ENCODE data around the gene ZNF474.

Gene ZNF474

DNA sequence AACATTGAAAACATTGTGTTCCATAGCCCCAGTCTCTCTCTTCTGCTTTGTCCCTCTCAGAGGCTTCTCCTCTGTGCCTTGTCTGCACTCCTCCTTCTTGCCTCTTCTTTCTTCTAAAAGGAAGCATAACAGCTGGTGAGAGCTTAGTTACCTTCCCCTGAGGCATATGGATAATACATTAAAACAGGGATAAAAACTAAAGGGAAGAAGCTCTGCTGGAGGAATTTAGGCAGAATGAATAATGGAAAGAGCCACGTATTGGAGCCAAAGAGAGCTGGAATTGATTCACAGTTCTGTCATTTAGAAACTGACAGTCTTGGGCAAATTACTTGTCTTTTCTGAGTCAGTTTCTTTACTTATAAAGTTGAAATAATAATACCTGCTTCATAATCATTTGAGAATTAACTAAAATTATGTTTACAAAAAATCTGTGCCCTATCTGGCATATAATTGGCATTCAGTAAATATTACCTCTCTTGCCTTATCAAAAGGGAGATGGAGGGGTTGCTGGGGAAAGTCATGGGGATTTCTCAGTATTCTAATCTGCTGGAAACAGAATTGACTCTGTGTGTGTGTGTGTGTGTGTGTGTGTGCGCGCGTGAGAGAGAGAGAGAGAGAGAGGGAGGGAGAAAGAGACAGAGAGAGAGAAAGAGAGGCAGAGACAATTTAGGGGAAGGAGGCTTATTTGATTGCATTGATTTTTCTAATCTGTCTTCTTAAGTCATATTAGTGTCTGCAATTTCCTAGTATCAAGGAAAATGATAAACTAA is 20.2 kb downstream of the ZNF474 start:
- no peak overlapping the region for H2BK120ac ChIP-seq (ENCODE audit: low read depth, low read length)
- peaks cover 12% of the 10 kb centered on the region for H3K4me1 ChIP-seq (ENCODE audit: control insufficient read depth, low read depth, low read length)
- H3K4me2 ChIP-seq (ENCODE audit: low read length), result no peak overlapping the region
- no peak overlapping the region for H3K23ac ChIP-seq (ENCODE audit: low read length)
- no peaks in the 10 kb centered on the region for H3K79me2 ChIP-seq (ENCODE audit: control insufficient read depth, insufficient read depth, low read length)
- no peak overlapping the region for H2BK15ac ChIP-seq (replicated peaks; ENCODE audit: low read depth)
- no peak overlapping the region for H2BK5ac ChIP-seq (ENCODE audit: low read length)
- no peak overlapping the region for H3K9ac ChIP-seq (ENCODE audit: low read length)
- no peaks in the 10 kb centered on the region for H3K79me1 ChIP-seq (ENCODE audit: low read length)
- no peak overlapping the region for H3K27ac ChIP-seq (ENCODE audit: low read depth, low read length)
- DNase-seq, result no peak
- H3K56ac ChIP-seq (ENCODE audit: low read length), result no peak overlapping the region
- no peak overlapping the region for H3K18ac ChIP-seq (ENCODE audit: low read length)
- no peak overlapping the region for H2AK5ac ChIP-seq (ENCODE audit: low read length)
- H3K4ac ChIP-seq (ENCODE audit: low read depth, low read length), result no peak overlapping the region
- H3K36me3 ChIP-seq (ENCODE audit: control insufficient read depth, insufficient read depth, low read length), result no peaks in the 10 kb centered on the region
- no peak overlapping the region for H3K4me3 ChIP-seq (ENCODE audit: low read length)
- no peaks in the 10 kb centered on the region for H3K27me3 ChIP-seq (ENCODE audit: insufficient read depth, low read length, poor library complexity)
- H4K5ac ChIP-seq (ENCODE audit: low read length), result no peak overlapping the region
- WGBS (ENCODE audit: extremely low coverage, insufficient coverage, low lambda C conversion rate), result no CpG with 5 or more reads among the region's 4 CpGs
- no peak overlapping the region for H4K8ac ChIP-seq (ENCODE audit: low read depth, low read length)

DNA sequence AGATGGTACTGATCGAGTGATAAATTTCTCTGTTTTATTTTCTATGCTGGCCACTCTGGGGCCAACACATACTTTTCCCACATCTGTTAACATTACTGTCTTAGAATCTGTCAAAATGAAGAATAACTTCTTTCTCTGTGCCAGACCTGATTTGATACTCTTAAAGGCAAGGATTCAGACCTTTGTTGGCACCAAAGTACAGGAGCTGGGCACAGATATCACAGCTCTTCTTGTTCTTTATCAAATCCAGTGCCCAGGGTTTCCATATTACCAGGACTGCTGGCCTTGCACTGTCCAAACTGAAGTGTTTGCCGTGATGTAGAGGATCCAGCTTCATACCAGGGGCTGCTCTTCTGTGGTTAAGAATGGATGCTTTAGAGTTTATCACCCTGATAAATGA is 20.9 kb downstream of the ZNF474 start:
- H3K36me3 ChIP-seq (ENCODE audit: control insufficient read depth, insufficient read depth, low read length), result no peaks in the 10 kb centered on the region
- no peaks in the 10 kb centered on the region for H3K27me3 ChIP-seq (ENCODE audit: insufficient read depth, low read length, poor library complexity)
- no peak overlapping the region for H3K4me3 ChIP-seq (ENCODE audit: low read length)

DNA sequence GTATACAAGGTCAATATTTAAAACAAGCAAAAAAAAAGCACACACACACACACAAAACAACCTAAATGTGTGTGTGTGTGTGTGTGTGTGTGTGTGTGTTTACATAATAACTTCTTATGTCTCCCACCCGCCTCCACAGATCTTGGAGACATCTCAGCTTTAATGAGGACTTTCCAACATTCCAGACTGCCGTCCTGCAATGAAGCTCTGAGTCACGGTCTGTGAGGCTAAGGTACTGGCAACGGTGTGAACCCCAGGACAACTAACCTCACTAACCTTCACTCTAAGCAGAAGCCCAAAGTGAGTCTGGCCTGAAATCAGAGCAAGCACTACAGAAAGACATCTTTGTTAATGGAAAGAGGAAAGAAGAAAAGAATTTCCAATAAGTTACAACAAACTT is 22.3 kb downstream of the ZNF474 start:
- Histone ChIP-seq H3K56ac (ENCODE audit: low read length) (no peak overlapping the region), H3K79me1 (ENCODE audit: low read length) (no peaks in the 10 kb centered on the region), H3K23ac (ENCODE audit: low read length) (no peak overlapping the region), H4K8ac (ENCODE audit: low read depth, low read length) (no peak overlapping the region), H4K5ac (ENCODE audit: low read length) (no peak overlapping the region), H2BK120ac (ENCODE audit: low read depth, low read length) (no peak overlapping the region), H2BK5ac (ENCODE audit: low read length) (no peak overlapping the region), H3K27me3 (ENCODE audit: insufficient read depth, low read length, poor library complexity) (no peaks in the 10 kb centered on the region), H3K27ac (ENCODE audit: low read depth, low read length) (peak overlapping the region; percentile 5), H3K18ac (ENCODE audit: low read length) (peak overlapping the region; percentile 47), H3K36me3 (ENCODE audit: control insufficient read depth, insufficient read depth, low read length) (no peaks in the 10 kb centered on the region), H2BK15ac (replicated peaks; ENCODE audit: low read depth) (no peak overlapping the region), H3K79me2 (ENCODE audit: control insufficient read depth, insufficient read depth, low read length) (no peaks in the 10 kb centered on the region), H3K9ac (ENCODE audit: low read length) (no peak overlapping the region), H3K4me3 (ENCODE audit: low read length) (no peak overlapping the region), H2AK5ac (ENCODE audit: low read length) (no peak overlapping the region), H3K4me2 (ENCODE audit: low read length) (no peak overlapping the region), H3K4ac (ENCODE audit: low read depth, low read length) (no peak overlapping the region), H3K4me1 (ENCODE audit: control insufficient read depth, low read depth, low read length) (peaks cover 12% of the 10 kb centered on the region)
- no CpG with 5 or more reads among the region's 4 CpGs for WGBS (ENCODE audit: extremely low coverage, insufficient coverage, low lambda C conversion rate)
- DNase-seq, result peak; percentile 74

More for the DNA sequence above, 20.9 kb downstream of the ZNF474 start:
- Histone ChIP-seq H3K4me2 (ENCODE audit: low read length) (no peak overlapping the region), H3K23ac (ENCODE audit: low read length) (no peak overlapping the region), H3K18ac (ENCODE audit: low read length) (no peak overlapping the region), H4K8ac (ENCODE audit: low read depth, low read length) (no peak overlapping the region), H3K9ac (ENCODE audit: low read length) (no peak overlapping the region), H3K79me2 (ENCODE audit: control insufficient read depth, insufficient read depth, low read length) (no peaks in the 10 kb centered on the region), H3K56ac (ENCODE audit: low read length) (no peak overlapping the region), H2AK5ac (ENCODE audit: low read length) (no peak overlapping the region), H3K79me1 (ENCODE audit: low read length) (no peaks in the 10 kb centered on the region), H3K4ac (ENCODE audit: low read depth, low read length) (no peak overlapping the region), H2BK5ac (ENCODE audit: low read length) (no peak overlapping the region), H2BK120ac (ENCODE audit: low read depth, low read length) (no peak overlapping the region), H2BK15ac (replicated peaks; ENCODE audit: low read depth) (no peak overlapping the region), H3K27ac (ENCODE audit: low read depth, low read length) (no peak overlapping the region), H4K5ac (ENCODE audit: low read length) (no peak overlapping the region), H3K4me1 (ENCODE audit: control insufficient read depth, low read depth, low read length) (peaks cover 12% of the 10 kb centered on the region)
- no CpG with 5 or more reads among the region's 2 CpGs for WGBS (ENCODE audit: extremely low coverage, insufficient coverage, low lambda C conversion rate)
- DNase-seq, result no peak

DNA sequence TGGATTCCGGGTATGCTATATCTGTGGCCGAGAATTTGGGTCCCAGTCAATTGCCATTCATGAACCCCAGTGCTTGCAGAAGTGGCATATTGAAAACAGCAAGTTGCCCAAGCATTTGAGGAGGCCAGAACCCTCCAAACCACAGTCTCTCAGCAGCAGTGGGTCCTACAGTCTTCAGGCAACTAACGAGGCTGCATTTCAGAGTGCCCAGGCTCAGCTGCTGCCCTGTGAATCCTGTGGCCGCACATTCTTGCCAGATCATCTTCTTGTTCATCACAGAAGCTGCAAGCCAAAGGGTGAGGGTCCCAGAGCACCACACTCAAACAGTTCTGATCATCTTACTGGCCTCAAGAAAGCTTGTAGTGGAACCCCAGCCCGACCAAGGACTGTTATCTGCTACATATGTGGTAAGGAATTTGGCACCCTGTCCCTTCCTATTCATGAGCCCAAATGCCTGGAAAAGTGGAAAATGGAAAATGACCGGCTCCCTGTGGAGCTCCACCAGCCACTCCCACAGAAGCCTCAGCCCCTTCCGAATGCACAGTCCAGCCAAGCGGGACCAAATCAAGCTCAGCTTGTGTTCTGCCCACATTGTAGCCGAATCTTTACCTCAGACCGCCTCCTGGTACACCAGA is 23.0 kb downstream of the ZNF474 start:
- Histone ChIP-seq H3K4me1 (ENCODE audit: control insufficient read depth, low read depth, low read length) (peaks cover 12% of the 10 kb centered on the region), H3K27ac (ENCODE audit: low read depth, low read length) (peak overlapping the region; percentile 5), H2BK15ac (replicated peaks; ENCODE audit: low read depth) (no peak overlapping the region), H3K9ac (ENCODE audit: low read length) (no peak overlapping the region), H3K56ac (ENCODE audit: low read length) (peak overlapping the region; percentile 61), H2AK5ac (ENCODE audit: low read length) (no peak overlapping the region), H3K23ac (ENCODE audit: low read length) (no peak overlapping the region), H4K8ac (ENCODE audit: low read depth, low read length) (no peak overlapping the region), H3K27me3 (ENCODE audit: insufficient read depth, low read length, poor library complexity) (no peaks in the 10 kb centered on the region), H2BK5ac (ENCODE audit: low read length) (peak overlapping the region; percentile 13), H3K79me1 (ENCODE audit: low read length) (no peaks in the 10 kb centered on the region), H3K79me2 (ENCODE audit: control insufficient read depth, insufficient read depth, low read length) (no peaks in the 10 kb centered on the region), H3K4ac (ENCODE audit: low read depth, low read length) (no peak overlapping the region), H3K4me2 (ENCODE audit: low read length) (no peak overlapping the region), H3K36me3 (ENCODE audit: control insufficient read depth, insufficient read depth, low read length) (no peaks in the 10 kb centered on the region), H3K4me3 (ENCODE audit: low read length) (no peak overlapping the region), H2BK120ac (ENCODE audit: low read depth, low read length) (no peak overlapping the region), H3K18ac (ENCODE audit: low read length) (peak overlapping the region; percentile 13), H4K5ac (ENCODE audit: low read length) (no peak overlapping the region)
- peak; percentile 81 for DNase-seq
- WGBS (ENCODE audit: extremely low coverage, insufficient coverage, low lambda C conversion rate), result no CpG with 5 or more reads among the region's 10 CpGs

DNA sequence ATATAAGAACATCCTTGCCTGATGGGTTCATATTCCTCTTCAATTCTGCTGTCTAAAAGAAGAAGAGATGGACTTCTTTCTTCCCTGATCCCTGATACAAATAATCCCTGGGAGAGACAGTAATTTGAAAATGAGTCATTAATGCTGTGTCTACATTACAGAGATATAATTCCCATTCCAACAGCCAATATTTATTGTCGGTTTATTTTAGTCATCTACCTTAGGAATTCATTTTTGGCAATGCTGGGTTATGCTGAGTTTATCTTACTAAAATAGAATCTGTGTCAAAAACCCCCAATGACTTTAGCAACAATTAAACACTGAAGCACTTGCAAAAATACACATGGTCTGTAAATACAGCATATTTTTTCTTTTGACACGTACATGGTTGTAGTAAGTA is 23.9 kb downstream of the ZNF474 start:
- Histone ChIP-seq H3K56ac (ENCODE audit: low read length) (no peak overlapping the region), H3K9ac (ENCODE audit: low read length) (no peak overlapping the region), H2BK15ac (replicated peaks; ENCODE audit: low read depth) (peak overlapping the region; percentile 87), H2BK5ac (ENCODE audit: low read length) (no peak overlapping the region), H3K4me2 (ENCODE audit: low read length) (no peak overlapping the region), H3K23ac (ENCODE audit: low read length) (no peak overlapping the region), H3K4ac (ENCODE audit: low read depth, low read length) (no peak overlapping the region), H3K27me3 (ENCODE audit: insufficient read depth, low read length, poor library complexity) (no peaks in the 10 kb centered on the region), H3K4me3 (ENCODE audit: low read length) (no peak overlapping the region), H3K4me1 (ENCODE audit: control insufficient read depth, low read depth, low read length) (peaks cover 12% of the 10 kb centered on the region), H3K79me1 (ENCODE audit: low read length) (no peaks in the 10 kb centered on the region), H3K18ac (ENCODE audit: low read length) (no peak overlapping the region), H3K36me3 (ENCODE audit: control insufficient read depth, insufficient read depth, low read length) (no peaks in the 10 kb centered on the region), H4K8ac (ENCODE audit: low read depth, low read length) (no peak overlapping the region), H4K5ac (ENCODE audit: low read length) (no peak overlapping the region), H3K79me2 (ENCODE audit: control insufficient read depth, insufficient read depth, low read length) (no peaks in the 10 kb centered on the region), H2BK120ac (ENCODE audit: low read depth, low read length) (no peak overlapping the region), H2AK5ac (ENCODE audit: low read length) (no peak overlapping the region), H3K27ac (ENCODE audit: low read depth, low read length) (no peak overlapping the region)
- no peak for DNase-seq
- no CpG with 5 or more reads among the region's 2 CpGs for WGBS (ENCODE audit: extremely low coverage, insufficient coverage, low lambda C conversion rate)

Measured in mesendoderm (in vitro differentiated cells).